A549 (cell line): ENCODE results near the gene ZFYVE28. TPM values are rescaled to one million over a fixed set of nuclear protein-coding genes. Genes with fewer than 3 reads are reported as not detected.

Experiments
- ATAC-seq, 2 experiments: fragments of 200-7000 bp in 1 of 2; fragments of >200 bp in 1 of 2; cut with Nextera tagmentation in 1 of 2; cut with Tn5 transposase in 1 of 2; 3 replicates each; pipeline versions ENCODE4 v1.8.0 to v1.9.1; 2018 to 2020; ENCODE audit warnings: mild to moderate bottlenecking in 1 of 2, moderate library complexity in 1 of 2
- CTCF ChIA-PET: fragments of 300-600 bp; sonication (Branson Sonifier 250); formaldehyde crosslinking; extraction: SDS; loops from one replicate; lab custom pipeline; 2021; ENCODE audit warnings: antibody characterized with exemption, inconsistent platforms; lab: Yijun Ruan, JAX
- POLR2A ChIA-PET: fragments of 350-600 bp; formaldehyde crosslinking; extraction: SDS; loops from one replicate; lab custom pipeline; 2021; ENCODE audit warnings: antibody characterized with exemption, inconsistent platforms; lab: Yijun Ruan, JAX
- DNase-seq, 2 experiments: peaks; one replicate each; pipeline versions ENCODE4 v3.0.0 to v3.0.0-alpha.2; 2011 to 2016; ENCODE audit warnings: low read depth in 1 of 2, low spot score in 1 of 2
- FAIRE-seq: peaks from 2 replicates; lab custom pipeline; 2011; peaks lifted over from hg19 to GRCh38; lab: Jason Lieb, UNC
- H3K27ac ChIP-seq, 2 experiments: fragments of >200 bp; sonication (Bioruptor Twin); formaldehyde crosslinking; 3 replicates each; pipeline ENCODE4 v1.5.1; 2016 to 2017
- H3K4me1 ChIP-seq: fragments of >200 bp; sonication (Bioruptor Twin); formaldehyde crosslinking; 3 replicates; pipeline ENCODE4 v1.6.1; 2016
- H3K4me2 ChIP-seq: fragments of >200 bp; sonication (Bioruptor Twin); formaldehyde crosslinking; 3 replicates; pipeline ENCODE4 v1.6.1; 2016
- H3K4me3 ChIP-seq: fragments of >200 bp; sonication (Bioruptor Twin); formaldehyde crosslinking; 3 replicates; pipeline ENCODE4 v1.5.1; 2016
- H3K9me3 ChIP-seq: fragments of >200 bp; sonication (Bioruptor Twin); formaldehyde crosslinking; 3 replicates; pipeline ENCODE4 v1.6.1; 2016
- BCL3 ChIP-seq: fragments of >200 bp; sonication (Bioruptor Twin); formaldehyde crosslinking; IDR thresholded peaks from 3 replicates; pipeline ENCODE4 v1.6.1; 2016
- BHLHE40 ChIP-seq: IDR thresholded peaks from 2 replicates; pipeline ENCODE4 v1.6.1; 2012; ENCODE audit warnings: low read depth, low read length, inconsistent platforms
- ESRRA ChIP-seq: fragments of 150-350 bp; IDR thresholded peaks from 2 replicates; pipeline ENCODE4 v1.6.1; 2014; ENCODE audit warnings: mild to moderate bottlenecking, low read length, borderline replicate concordance
- FOSB ChIP-seq: fragments of 250-450 bp; sonication (Bioruptor Pico); IDR thresholded peaks from 2 replicates; pipeline ENCODE4 v1.5.0; 2020; ENCODE audit warnings: mild to moderate bottlenecking, moderate library complexity
- HMGXB4 ChIP-seq: fragments of 250-450 bp; sonication (Bioruptor Pico); IDR thresholded peaks from 2 replicates; pipeline ENCODE4 v1.5.0; 2021; ENCODE audit warnings: mild to moderate bottlenecking, moderate library complexity, borderline replicate concordance
- HOXB13 ChIP-seq: fragments of 250-450 bp; sonication (Bioruptor Pico); IDR thresholded peaks from 2 replicates; pipeline ENCODE4 v1.5.0; 2020; ENCODE audit warnings: low read depth, mild to moderate bottlenecking, moderate library complexity
- KDM5A ChIP-seq: fragments of 200-600 bp; sonication (generic); IDR thresholded peaks from 2 replicates; pipeline ENCODE4 v1.6.1; 2016; ENCODE audit warnings: antibody characterized with exemption, mild to moderate bottlenecking
- MYC ChIP-seq: IDR thresholded peaks from 2 replicates; pipeline ENCODE4 v1.6.1; 2012; ENCODE audit warnings: mild to moderate bottlenecking, inconsistent platforms, low read length, improper control_type of control experiment, borderline replicate concordance
- POLR2A ChIP-seq: IDR thresholded peaks from 2 replicates; pipeline ENCODE4 v1.6.1; 2012; ENCODE audit warnings: mild to moderate bottlenecking, low read length
- RFX5 ChIP-seq: fragments of 450-650 bp; IDR thresholded peaks from 2 replicates; pipeline ENCODE4 v1.7.1; 2014; ENCODE audit warnings: antibody characterized with exemption, mild to moderate bottlenecking, moderate library complexity
- ZFP36 ChIP-seq: fragments of 450-650 bp; IDR thresholded peaks from 2 replicates; pipeline ENCODE4 v1.6.1; 2014; ENCODE audit warnings: borderline replicate concordance; ENCODE audit not compliant: partially characterized antibody
- ZSCAN20 ChIP-seq: fragments of 250-450 bp; sonication (Bioruptor Pico); IDR thresholded peaks from 2 replicates; pipeline ENCODE4 v1.8.0; 2022; ENCODE audit warnings: mild to moderate bottlenecking, moderate library complexity
- WGBS: methylation state at CpG from one replicate; pipeline ENCODE4 v1.1.6; 2017; ENCODE audit errors: missing lambda C conversion rate; 5-methylcytosine and 5-hydroxymethylcytosine counted together
- polyA plus RNA-seq, 4 experiments: library from polyadenylated mRNA; depleted of rRNA in 3 of 4; stranded (reverse); fragments of >200 nt; fragmentation: RNase III in 1 of 4; extraction: RNeasy Plus Mini Kit Qiagen cat#74134 plus additional on column Dnase treatment in 1 of 4; gene quantifications; 2 replicates in 3 of 4; 3 replicates in 1 of 4; pipeline ENCODE4 v1.2.3, GENCODE V29; 2011 to 2017
- TF ChIP-seq, protein P1 (sequence below): fragments of >200 bp; sonication (Bioruptor Twin); formaldehyde crosslinking; IDR thresholded peaks from 3 replicates; pipeline ENCODE4 v1.5.1; 2016
- TF ChIP-seq, protein P2 (sequence below): fragments of 200-600 bp; sonication (generic); IDR thresholded peaks from 2 replicates; pipeline ENCODE4 v1.6.1; 2016; ENCODE audit warnings: antibody characterized with exemption, mild to moderate bottlenecking, moderate library complexity
- TF ChIP-seq, protein P3 (sequence below): fragments of 450-650 bp; IDR thresholded peaks from 2 replicates; pipeline ENCODE4 v1.6.1; 2014; ENCODE audit warnings: antibody characterized with exemption
- TF ChIP-seq, protein P4 (sequence below): IDR thresholded peaks from 2 replicates; pipeline ENCODE4 v1.6.1; 2012

ZFYVE28 gene
- polyA plus RNA-seq, 2 of the 4 experiments (the other 2 are of a cell fraction), result 2.1 to 2.3 TPM

DNA sequence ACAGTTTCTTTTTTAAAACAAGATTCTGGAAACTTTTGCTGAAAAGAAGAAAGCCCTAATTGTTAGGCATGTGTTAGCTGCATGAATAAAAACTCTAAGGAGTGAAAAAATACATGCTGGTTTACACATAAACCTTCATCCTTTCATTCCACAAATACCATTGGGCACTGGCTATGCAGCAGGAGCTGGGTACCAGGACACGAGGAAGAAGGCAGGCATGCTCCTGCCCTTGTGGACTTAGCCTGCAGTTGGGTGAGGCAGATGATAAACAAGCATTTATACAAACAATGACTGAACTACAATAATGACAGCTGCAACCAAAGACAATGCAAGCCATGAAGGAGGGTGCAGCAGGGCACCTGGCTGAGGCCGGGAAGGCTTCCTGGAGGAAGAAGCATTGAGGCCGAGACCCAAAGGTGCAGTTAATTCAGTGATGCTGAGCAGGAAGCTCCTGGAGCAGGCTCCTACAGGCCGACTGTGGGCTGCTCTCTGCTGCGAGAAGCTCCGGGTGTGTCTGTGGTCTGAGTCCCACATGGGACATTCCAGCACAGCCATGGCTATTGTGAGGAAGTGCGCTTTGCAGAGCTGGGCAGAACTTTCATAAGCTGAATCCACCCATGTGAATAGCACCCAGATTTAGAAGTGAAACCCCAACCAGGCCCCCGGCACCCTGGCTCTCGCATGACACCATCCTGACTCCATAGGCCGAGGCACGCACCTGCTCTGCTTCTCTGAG lies 112.5 kb downstream of the ZFYVE28 start:
- H3K4me3 ChIP-seq, result no peak overlapping the region
- CTCF ChIA-PET, result no interaction called here
- 79% methylated on average over 11 of the region's 11 CpGs for whole genome bisulfite sequencing
- no peak for DNase-seq
- TF ChIP-seq ESRRA (no peak), ZSCAN20 (CRISPR knock-in tag) (no peak), BHLHE40 (no peak), RFX5 (no peak), MYC (no peak), HOXB13 (CRISPR knock-in tag) (no peak), FOSB (no peak), BCL3 (no peak), ZFP36 (no peak), HMGXB4 (no peak), POLR2A (no peak), KDM5A (no peak)
- TF ChIP-seq, protein P1, sequence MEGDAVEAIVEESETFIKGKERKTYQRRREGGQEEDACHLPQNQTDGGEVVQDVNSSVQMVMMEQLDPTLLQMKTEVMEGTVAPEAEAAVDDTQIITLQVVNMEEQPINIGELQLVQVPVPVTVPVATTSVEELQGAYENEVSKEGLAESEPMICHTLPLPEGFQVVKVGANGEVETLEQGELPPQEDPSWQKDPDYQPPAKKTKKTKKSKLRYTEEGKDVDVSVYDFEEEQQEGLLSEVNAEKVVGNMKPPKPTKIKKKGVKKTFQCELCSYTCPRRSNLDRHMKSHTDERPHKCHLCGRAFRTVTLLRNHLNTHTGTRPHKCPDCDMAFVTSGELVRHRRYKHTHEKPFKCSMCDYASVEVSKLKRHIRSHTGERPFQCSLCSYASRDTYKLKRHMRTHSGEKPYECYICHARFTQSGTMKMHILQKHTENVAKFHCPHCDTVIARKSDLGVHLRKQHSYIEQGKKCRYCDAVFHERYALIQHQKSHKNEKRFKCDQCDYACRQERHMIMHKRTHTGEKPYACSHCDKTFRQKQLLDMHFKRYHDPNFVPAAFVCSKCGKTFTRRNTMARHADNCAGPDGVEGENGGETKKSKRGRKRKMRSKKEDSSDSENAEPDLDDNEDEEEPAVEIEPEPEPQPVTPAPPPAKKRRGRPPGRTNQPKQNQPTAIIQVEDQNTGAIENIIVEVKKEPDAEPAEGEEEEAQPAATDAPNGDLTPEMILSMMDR, result no peak
- TF ChIP-seq, protein P2, sequence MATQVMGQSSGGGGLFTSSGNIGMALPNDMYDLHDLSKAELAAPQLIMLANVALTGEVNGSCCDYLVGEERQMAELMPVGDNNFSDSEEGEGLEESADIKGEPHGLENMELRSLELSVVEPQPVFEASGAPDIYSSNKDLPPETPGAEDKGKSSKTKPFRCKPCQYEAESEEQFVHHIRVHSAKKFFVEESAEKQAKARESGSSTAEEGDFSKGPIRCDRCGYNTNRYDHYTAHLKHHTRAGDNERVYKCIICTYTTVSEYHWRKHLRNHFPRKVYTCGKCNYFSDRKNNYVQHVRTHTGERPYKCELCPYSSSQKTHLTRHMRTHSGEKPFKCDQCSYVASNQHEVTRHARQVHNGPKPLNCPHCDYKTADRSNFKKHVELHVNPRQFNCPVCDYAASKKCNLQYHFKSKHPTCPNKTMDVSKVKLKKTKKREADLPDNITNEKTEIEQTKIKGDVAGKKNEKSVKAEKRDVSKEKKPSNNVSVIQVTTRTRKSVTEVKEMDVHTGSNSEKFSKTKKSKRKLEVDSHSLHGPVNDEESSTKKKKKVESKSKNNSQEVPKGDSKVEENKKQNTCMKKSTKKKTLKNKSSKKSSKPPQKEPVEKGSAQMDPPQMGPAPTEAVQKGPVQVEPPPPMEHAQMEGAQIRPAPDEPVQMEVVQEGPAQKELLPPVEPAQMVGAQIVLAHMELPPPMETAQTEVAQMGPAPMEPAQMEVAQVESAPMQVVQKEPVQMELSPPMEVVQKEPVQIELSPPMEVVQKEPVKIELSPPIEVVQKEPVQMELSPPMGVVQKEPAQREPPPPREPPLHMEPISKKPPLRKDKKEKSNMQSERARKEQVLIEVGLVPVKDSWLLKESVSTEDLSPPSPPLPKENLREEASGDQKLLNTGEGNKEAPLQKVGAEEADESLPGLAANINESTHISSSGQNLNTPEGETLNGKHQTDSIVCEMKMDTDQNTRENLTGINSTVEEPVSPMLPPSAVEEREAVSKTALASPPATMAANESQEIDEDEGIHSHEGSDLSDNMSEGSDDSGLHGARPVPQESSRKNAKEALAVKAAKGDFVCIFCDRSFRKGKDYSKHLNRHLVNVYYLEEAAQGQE, result no peak
- TF ChIP-seq, protein P3, sequence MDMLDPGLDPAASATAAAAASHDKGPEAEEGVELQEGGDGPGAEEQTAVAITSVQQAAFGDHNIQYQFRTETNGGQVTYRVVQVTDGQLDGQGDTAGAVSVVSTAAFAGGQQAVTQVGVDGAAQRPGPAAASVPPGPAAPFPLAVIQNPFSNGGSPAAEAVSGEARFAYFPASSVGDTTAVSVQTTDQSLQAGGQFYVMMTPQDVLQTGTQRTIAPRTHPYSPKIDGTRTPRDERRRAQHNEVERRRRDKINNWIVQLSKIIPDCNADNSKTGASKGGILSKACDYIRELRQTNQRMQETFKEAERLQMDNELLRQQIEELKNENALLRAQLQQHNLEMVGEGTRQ, result no peak
- TF ChIP-seq, protein P4, sequence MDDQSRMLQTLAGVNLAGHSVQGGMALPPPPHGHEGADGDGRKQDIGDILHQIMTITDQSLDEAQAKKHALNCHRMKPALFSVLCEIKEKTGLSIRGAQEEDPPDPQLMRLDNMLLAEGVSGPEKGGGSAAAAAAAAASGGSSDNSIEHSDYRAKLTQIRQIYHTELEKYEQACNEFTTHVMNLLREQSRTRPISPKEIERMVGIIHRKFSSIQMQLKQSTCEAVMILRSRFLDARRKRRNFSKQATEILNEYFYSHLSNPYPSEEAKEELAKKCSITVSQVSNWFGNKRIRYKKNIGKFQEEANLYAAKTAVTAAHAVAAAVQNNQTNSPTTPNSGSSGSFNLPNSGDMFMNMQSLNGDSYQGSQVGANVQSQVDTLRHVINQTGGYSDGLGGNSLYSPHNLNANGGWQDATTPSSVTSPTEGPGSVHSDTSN, result no peak
- TF ChIP-seq, all 56 proteins: peak for 0
- Histone ChIP-seq H3K4me2 (no peak overlapping the region), H3K4me1 (no peaks in the 10 kb centered on the region), H3K9me3 (no peaks in the 10 kb centered on the region), H3K27ac (no peak overlapping the region)
- POLR2A ChIA-PET, result no interaction called here
- ATAC-seq (no peak), FAIRE-seq (no peak)
